ENCODE measurements around the gene LAP3. TPM values are rescaled to one million over a fixed set of nuclear protein-coding genes. Genes with fewer than 3 reads are reported as not detected.
A peak's percentile ranks its signal among the peaks of the same experiment; 100 is the strongest.

LAP3 gene
- total RNA-seq, 2 experiments from 2014 or later: 61.6 TPM

GRCh38 chr4:17587094-17587822 lies 10.3 kb downstream of the LAP3 start:
- Mint-ChIP-seq H3K4me1 (ENCODE audit: low read depth) (no peaks in the 10 kb centered on the region), H3K27ac (no peak overlapping the region), H3K36me3 (ENCODE audit: low read depth) (peaks cover 91% of the 10 kb centered on the region), H3K9me3 (no peaks in the 10 kb centered on the region), H3K27me3 (no peaks in the 10 kb centered on the region), H3K4me3 (no peak overlapping the region)
- intact Hi-C loops (cut with DNase I, micrococcal nuclease): no loop called here
- ChIA-PET POLR2A (no interaction called here), CTCF (interaction anchor here (1.0 kb wide), 1 partner anchor 9 kb away, joined by 5 read pairs; no protein-coding TSS in a partner anchor)
- DNase-seq (no peak), ATAC-seq (ENCODE audit: poor library complexity) (no peak)
- H3K27me3 ChIP-seq (ENCODE audit: control insufficient read depth in 1 of 2, insufficient read depth in 2 of 2, low read length in 2 of 2): no peaks in the 10 kb centered on the region
- H3K27ac ChIP-seq (ENCODE audit: low read depth in 1 of 2, low read length in 2 of 2): no peak overlapping the region
- no peaks in the 10 kb centered on the region for H3K9me3 ChIP-seq (ENCODE audit: control insufficient read depth in 1 of 2, insufficient read depth in 1 of 2, low read length in 2 of 2)
- TF ChIP-seq CTCF (IDR thresholded peaks at IDR 0.05): no peak
- no peak overlapping the region for H3K4me3 ChIP-seq (ENCODE audit: low read length)
- H3K36me3 ChIP-seq (ENCODE audit: insufficient read depth, low read length): peaks cover 90% of the 10 kb centered on the region
- H3K4me1 ChIP-seq (ENCODE audit: insufficient read depth, low read length): no peaks in the 10 kb centered on the region

- H3K27me3 Mint-ChIP-seq: no peaks in the 10 kb centered on the region
- peaks cover 89% of the 10 kb centered on the region for H3K36me3 Mint-ChIP-seq (ENCODE audit: low read depth)
- POLR2A ChIA-PET: no interaction called here
- Histone ChIP-seq H3K27ac (ENCODE audit: low read depth in 1 of 2, low read length in 2 of 2) (no peak overlapping the region), H3K4me1 (ENCODE audit: insufficient read depth, low read length) (no peaks in the 10 kb centered on the region), H3K36me3 (ENCODE audit: insufficient read depth, low read length) (peaks cover 75% of the 10 kb centered on the region), H3K9me3 (ENCODE audit: control insufficient read depth in 1 of 2, insufficient read depth in 1 of 2, low read length in 2 of 2) (no peaks in the 10 kb centered on the region), H3K27me3 (ENCODE audit: control insufficient read depth in 1 of 2, insufficient read depth in 2 of 2, low read length in 2 of 2) (no peaks in the 10 kb centered on the region), H3K4me3 (ENCODE audit: low read length) (no peak overlapping the region)
- intact Hi-C loops (cut with DNase I, micrococcal nuclease): no loop called here
- no peak for TF ChIP-seq CTCF (IDR thresholded peaks at IDR 0.05)
- H3K9me3 Mint-ChIP-seq: no peaks in the 10 kb centered on the region
- ATAC-seq (ENCODE audit: poor library complexity) (no peak), DNase-seq (no peak)
- H3K4me3 Mint-ChIP-seq: no peak overlapping the region
- no peaks in the 10 kb centered on the region for H3K4me1 Mint-ChIP-seq (ENCODE audit: low read depth)
- CTCF ChIA-PET: no interaction called here
- no peak overlapping the region for H3K27ac Mint-ChIP-seq
Observed at GRCh38 chr4:17589355-17589754, 12.4 kb downstream of the LAP3 start.

- H3K4me1 Mint-ChIP-seq (ENCODE audit: low read depth): no peaks in the 10 kb centered on the region
- peaks cover 85% of the 10 kb centered on the region for H3K36me3 Mint-ChIP-seq (ENCODE audit: low read depth)
- no peak overlapping the region for H3K4me3 Mint-ChIP-seq
- H3K9me3 Mint-ChIP-seq: no peaks in the 10 kb centered on the region
- H3K27ac ChIP-seq (ENCODE audit: low read depth in 1 of 2, low read length in 2 of 2): no peak overlapping the region
- no peaks in the 10 kb centered on the region for H3K4me1 ChIP-seq (ENCODE audit: insufficient read depth, low read length)
- no peak overlapping the region for H3K4me3 ChIP-seq (ENCODE audit: low read length)
- H3K27me3 ChIP-seq (ENCODE audit: control insufficient read depth in 1 of 2, insufficient read depth in 2 of 2, low read length in 2 of 2): no peaks in the 10 kb centered on the region
- no peaks in the 10 kb centered on the region for H3K9me3 ChIP-seq (ENCODE audit: control insufficient read depth in 1 of 2, insufficient read depth in 1 of 2, low read length in 2 of 2)
- TF ChIP-seq CTCF (IDR thresholded peaks at IDR 0.05): no peak
- ChIA-PET POLR2A (interaction anchor here (1.4 kb wide), 1 partner anchor 19 kb away, joined by 3 read pairs; the partner anchor contains the start of gene MED28), CTCF (no interaction called here)
- ATAC-seq (ENCODE audit: poor library complexity) (no peak), DNase-seq (peak in 2 of 14 experiments; percentile 13 to 18)
- H3K36me3 ChIP-seq (ENCODE audit: insufficient read depth, low read length): peaks cover 70% of the 10 kb centered on the region
- intact Hi-C loops (cut with DNase I, micrococcal nuclease): loop anchor here in 1 of 2 experiments (5.0 kb wide), 1 partner anchor 42 kb away; no protein-coding TSS in a partner anchor
- H3K27me3 Mint-ChIP-seq: no peaks in the 10 kb centered on the region
- no peak overlapping the region for H3K27ac Mint-ChIP-seq
Observed at GRCh38 chr4:17595471-17596005, 18.5 kb downstream of the LAP3 start.
